Left cardiac atrium (tissue), 2 donors: ENCODE measurements around the gene ZSCAN29. TPM values are rescaled to one million over a fixed set of nuclear protein-coding genes. Genes with fewer than 3 reads are reported as not detected.

Experiments used
- total RNA-seq, 2 donors: library from RNA; stranded (reverse); fragmentation: NEBNext Ultra II Directional; extraction: Animal tissue kit (Norgen Biotek cat#: 25700); gene quantifications; one replicate each; pipeline ENCODE4 v1.2.1, GENCODE V29; 2021
- donor health status: DM: no; HTN: yes; CAD: no; lungs with severe emphysema.
- donor health status: DM: yes; HTN: yes; CAD: no.

ZSCAN29 gene
- total RNA-seq, 2 donors from 2014 or later: 13.2 to 15.3 TPM

Other genes with a start within 250 kb of the ZSCAN29 start
- 10 to 100 TPM; 10.3 to 11.1 TPM for gene TMEM62, start 237.5 kb downstream of the ZSCAN29 start, total RNA-seq
- 10 to 100 TPM; 45.1 to 50.0 TPM for gene CCNDBP1, start 185.6 kb downstream of the ZSCAN29 start, total RNA-seq
- gene EPB42, start 150.0 kb downstream of the ZSCAN29 start, total RNA-seq: 1 to 10 TPM in 1 of 2 donors, under 1 TPM in 1; 0.68 to 2.3 TPM
- gene TGM5, start 104.1 kb downstream of the ZSCAN29 start, total RNA-seq: not detected
- not detected for gene TGM7, start 68.8 kb downstream of the ZSCAN29 start, total RNA-seq
- 10 to 100 TPM in 1 of 2 donors, 1 to 10 TPM in 1; 7.5 to 10.9 TPM for gene LCMT2, start 40.5 kb downstream of the ZSCAN29 start, total RNA-seq
- gene TUBGCP4, start 58 bp upstream of the ZSCAN29 start, total RNA-seq: 10 to 100 TPM; 11.3 to 12.6 TPM
- 10 to 100 TPM; 30.1 to 33.5 TPM for gene TP53BP1, start 122.1 kb upstream of the ZSCAN29 start, total RNA-seq
- 10 to 100 TPM; 23.8 to 24.5 TPM for gene MAP1A, start 146.6 kb upstream of the ZSCAN29 start, total RNA-seq
- gene PPIP5K1, start 219.2 kb upstream of the ZSCAN29 start, total RNA-seq: 10 to 100 TPM; 19.4 to 22.3 TPM
- gene CKMT1B, start 223.0 kb upstream of the ZSCAN29 start, total RNA-seq: 1 to 10 TPM; 3.7 to 5.5 TPM
- under 1 TPM; 0.12 to 0.18 TPM for gene STRC, start 247.8 kb upstream of the ZSCAN29 start, total RNA-seq